HG03442 (cell line): ENCODE measurements around the gene SMARCD1.
"Not testable (repeated sequence)": the region's sequence is repeated elsewhere in the genome, so short reads cannot be mapped to it uniquely, and the experiment has no call there.

Experiments
- ATAC-seq: cut with Tn5 transposase; IDR thresholded peaks from one replicate; pipeline ENCODE4 v1.9.1; 2021; ENCODE audit warnings: mild to moderate bottlenecking, moderate library complexity; ENCODE audit not compliant: unreplicated experiment

SMARCD1 gene

DNA sequence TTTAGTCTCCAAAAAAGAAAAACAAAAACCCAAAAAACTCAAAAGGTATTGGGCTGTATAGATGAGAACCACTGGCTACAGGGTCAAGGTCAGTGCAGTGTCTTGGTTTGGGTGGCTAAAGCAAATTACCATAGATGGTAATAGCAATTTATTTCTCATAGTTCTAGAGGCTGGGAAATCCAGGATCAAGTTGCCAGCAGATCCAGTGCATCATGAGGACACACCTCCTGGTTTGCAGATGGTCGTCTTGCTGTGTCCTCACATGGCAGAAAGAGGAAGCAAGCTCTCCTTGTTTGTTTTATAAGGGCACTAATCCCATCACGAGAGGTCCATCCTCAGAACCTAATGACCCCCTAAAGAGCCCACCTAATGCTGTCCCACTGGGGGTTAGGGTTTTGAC, 38.1 kb downstream of the SMARCD1 start:
- ATAC-seq: no peak

DNA sequence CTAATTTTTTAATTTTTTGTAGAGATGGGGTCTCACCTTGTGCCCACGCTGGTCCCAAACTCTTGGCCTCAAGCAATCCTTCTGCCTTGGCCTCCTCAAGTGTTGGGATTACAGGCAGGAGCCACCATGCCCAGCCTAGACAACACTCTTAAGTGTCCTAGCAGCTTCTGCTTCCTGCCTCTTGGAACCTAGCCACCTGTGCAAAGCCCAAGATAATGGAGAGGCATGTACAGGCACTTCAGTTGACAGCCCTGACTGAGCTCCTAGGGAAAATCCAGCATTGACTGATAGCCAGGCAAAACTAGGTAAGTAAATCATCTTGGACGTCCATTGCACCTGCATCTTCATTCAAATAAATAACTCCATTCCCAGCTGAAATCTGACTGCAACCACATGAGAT, 42.4 kb downstream of the SMARCD1 start:
- ATAC-seq: no peak

DNA sequence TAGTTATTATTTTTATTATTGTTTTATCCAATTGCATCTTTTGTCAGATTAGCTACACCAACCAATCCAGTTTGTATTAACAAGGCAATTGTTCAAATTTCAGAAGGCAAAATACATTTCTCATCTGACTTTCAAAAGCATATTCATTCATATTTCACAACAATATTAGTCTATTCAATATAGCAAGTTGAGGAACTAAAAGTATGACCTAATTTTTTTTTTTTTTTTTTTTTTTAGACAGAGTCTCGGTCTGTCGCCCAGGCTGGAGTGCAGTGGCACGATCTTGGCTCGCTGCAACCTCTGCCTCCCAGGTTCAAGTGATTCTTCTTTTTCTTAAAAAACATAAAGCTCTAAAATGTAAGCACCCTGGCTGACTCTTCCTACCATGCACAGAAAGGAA, 44.1 kb downstream of the SMARCD1 start:
- no peak for ATAC-seq

DNA sequence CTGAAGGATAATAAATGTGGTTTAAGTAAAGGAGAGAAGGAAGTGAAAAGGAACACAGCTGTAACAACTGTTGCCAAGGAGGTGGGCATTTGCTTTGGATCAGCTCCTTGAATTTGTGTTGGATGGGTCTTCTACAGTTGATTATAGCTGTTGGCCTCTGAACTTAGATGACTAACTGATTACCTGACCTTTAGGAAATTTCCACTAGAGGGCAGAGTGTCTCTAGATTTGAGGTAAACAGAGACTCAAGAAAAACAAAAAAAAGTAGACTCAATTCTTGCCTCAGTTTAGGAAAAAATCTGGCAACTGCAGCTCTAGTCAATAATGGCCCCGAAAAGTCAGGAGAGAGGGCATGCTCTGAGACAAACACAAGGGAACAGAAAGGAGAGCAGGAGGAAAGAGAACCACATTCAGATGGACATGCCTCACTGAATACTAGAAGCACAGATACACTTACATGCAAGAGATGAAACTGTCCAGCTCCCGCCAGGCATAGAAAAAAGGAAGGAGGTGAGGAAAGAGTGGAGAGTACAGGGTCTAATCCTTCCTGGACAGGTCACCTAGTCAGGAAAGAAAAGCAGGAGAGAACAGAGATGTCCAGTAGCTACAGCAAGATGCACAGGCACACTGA, 47.5 kb downstream of the SMARCD1 start:
- no peak for ATAC-seq

DNA sequence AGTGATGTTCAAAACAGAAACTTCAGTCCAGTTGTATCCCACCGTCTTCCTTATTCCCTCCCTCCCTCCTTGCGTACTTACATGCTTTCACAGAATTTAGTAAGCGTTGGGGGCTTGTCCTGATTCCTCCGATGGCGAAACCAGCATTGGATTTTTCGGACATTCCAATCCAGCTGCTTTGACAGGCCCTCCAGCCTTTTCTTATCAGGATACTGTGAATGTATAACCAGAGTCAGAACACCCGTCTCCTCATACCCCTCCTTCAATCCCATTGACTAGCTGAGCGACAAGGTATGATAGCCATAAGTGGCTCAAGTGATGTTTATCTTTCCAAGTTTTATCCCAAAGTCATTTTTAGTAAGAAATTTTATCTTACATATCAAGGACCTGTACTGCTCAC, 57.9 kb downstream of the SMARCD1 start:
- no peak for ATAC-seq

DNA sequence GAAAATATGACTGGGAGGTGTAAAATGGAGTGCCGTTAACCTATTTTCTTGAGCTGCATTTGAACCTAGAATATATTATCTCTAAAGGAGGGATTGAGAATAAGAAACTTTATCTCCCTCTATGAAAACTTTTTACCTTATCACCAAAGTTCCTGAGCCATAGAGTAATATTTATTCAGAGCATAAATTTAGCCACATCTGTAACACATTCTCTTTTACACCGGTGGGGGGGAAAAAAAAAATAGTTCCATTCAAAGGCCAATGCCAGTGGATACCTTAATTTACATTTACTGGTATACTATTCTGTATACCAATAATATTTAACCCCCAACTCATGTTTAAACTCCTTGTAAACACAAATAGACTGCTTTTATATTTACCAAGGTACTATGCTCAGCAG, 60.3 kb downstream of the SMARCD1 start:
- no peak for ATAC-seq

DNA sequence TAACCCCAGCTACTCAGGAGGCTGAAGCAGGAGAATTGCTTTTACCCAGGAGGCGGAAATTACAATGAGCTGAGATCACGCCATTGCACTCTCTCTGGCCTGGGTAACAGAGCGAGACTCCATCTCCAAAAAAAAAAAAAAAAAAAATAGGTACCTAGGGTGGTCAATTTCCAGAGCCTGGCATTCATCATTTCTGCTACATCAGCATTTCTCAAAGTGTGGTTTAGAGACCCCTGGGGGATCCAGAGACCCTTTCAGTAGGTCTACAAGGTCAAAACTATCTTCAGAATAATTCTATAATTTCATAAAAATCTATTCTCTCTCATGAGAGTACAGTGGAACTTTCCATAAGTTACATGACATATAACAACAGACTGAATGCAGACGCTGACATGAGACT, 62.1 kb downstream of the SMARCD1 start:
- ATAC-seq: no peak

DNA sequence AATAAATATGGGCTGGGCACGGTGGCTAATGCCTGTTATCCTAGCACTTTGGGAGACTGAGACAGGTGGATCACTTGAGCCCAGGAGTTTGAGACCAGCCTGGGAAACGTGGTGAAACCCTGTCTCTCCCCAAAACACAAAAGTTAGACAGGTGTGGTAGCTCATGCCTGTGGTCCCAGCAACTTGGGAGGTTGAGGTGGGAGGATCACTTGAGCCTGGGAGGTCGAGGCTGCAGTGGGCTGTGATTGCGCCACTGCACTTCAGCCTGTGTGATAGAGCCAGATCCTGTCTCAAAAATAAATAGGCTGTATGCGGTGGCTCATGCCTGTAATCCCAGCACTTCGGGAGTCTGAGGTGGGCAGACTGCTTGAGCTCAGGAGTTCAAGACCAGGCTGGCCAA, 62.9 kb downstream of the SMARCD1 start:
- not testable (repeated sequence) for ATAC-seq

DNA sequence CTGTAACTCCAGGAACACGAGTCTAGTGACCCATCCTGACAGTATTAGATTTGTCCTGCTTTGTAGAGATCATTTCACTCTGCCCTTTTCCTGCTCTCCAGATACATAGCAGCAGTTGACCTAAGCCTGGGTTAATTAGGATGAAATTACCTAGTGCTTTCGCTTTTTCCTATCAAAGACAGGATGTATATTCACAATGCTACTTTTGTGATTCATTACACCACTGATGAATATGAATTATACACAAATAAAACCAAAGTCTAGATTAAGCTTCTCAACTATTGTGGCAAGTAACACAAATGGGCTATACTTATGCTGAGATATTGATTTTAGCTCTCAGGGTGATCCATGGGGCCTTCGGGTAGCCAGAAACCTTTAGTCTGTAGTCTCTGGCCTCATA, 64.2 kb downstream of the SMARCD1 start:
- ATAC-seq: no peak
